NCI-H748 (cell line): ENCODE data around the gene SPACDR.
"Not testable (repeated sequence)": the region's sequence is repeated elsewhere in the genome, so short reads cannot be mapped to it uniquely, and the experiment has no call there.

Source experiments
- DNase-seq: peaks from one replicate; lab custom pipeline; 2025; ENCODE audit not compliant: unreplicated experiment; lab: John Stamatoyannopoulos, UW

Gene SPACDR, protein sequence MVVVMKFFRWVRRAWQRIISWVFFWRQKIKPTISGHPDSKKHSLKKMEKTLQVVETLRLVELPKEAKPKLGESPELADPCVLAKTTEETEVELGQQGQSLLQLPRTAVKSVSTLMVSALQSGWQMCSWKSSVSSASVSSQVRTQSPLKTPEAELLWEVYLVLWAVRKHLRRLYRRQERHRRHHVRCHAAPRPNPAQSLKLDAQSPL

DNA sequence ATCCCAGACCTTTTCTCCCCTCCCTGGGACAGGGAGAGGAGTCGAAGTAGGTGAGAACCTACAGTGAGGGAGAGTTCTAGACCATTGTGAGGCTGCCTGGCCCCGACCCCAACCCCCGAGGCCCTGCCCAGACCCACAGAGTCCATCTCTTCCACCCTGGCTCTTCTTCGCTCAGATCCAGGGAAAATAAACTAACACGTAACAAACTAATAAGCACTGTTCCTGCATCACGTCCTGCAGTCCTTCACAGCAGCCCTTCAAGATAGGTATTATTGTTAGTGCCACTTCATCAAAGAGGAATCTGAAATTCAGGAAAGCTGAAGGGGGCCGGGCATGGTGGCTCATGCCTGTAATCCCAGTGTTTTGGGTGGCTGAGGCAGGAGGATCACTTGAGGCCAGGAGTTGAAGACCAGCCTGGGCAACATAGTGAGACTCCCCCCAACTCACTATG lies at the start of gene SPACDR:
Gene SPACDR (minus strand): TSS at position 51 of the 451 bp plus-strand sequence. CDS start 235 bp downstream, outside the sequence.
- no peak for DNase-seq

DNA sequence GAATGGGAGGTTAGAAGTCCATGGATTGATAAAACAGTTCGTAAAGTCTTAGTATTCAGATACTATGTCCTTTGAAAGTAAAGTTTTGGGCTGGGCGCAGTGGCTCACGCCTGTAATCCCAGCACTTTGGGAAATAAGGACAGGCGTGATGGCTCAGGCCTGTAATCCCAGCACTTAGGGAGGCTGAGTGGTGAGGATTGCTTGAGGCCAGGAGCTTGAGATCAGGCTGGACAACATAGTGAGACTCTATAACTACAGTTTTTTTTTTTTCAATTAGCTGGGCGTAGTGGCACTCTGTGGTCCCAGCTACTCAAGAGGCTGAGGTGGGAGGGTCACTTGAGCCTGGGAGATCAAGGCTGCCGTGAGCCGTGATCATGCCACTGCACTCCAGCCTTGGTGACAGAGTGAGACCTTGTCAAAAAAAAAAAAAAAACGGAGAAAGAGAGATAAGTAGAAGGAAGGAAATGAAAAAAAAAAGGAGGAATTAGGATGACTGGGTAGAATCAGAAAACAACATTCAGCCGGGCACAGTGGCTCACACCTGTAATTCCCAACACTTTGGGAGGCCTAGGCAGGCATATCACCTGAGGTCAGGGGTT lies 49.3 kb upstream of the SPACDR start:
- DNase-seq = no peak

DNA sequence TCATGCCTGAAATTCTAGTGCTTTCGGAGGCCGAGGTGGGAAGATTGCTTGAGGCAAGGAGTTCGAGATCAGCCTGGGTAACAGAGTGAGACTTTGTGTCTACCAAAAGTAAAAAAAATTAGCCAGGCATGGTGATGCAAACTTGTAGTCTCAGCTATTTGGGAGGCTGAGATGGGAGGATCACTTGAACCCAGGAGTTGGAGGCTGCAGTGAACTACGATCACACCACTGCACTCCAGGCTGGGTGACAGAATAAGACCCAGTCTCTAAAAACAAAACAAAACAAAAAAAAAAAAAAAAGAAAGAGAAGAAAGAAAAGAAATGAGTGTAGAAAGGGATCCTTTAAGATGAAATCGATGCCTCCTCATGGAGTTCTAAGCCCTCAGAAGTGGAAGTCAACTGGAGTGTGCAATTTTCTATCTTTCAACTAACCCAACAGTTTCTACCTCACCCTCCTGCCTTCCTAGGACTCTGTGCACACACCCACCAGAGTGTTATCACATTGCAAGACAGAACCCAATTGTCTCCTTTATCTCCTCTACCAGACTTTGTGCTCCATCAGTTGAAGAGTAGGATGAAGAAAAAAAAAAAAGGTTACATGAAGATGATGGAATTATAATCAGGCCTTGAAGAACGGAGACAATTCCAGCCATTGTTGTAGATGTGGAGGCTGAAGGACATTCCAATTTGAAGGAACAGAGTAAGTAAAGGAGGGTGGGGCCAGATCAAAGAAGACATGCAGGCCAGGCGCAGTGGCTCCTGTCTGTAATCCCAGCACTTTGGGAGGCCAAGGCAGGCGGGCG lies 46.6 kb upstream of the SPACDR start:
- DNase-seq = no peak

DNA sequence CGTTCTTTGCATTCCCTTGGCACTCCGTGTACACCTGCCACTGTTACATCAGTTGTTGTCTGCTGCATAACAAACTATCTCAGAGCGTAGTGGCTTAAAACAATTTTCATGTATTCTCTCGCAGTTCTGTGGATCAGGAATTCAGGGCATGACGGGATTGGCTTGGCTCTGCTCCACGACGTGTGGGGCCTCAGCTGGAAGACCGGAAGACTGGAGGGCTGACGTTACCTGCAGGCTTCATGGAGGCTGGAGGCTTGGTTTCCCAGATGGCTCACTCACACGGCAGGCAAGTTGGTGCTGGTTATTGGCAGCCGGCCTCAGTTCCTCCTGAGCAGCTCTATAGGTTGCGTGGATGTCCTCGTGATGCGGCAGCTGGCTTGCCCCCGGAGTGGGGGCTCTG lies 45.2 kb upstream of the SPACDR start:
- DNase-seq = no peak

DNA sequence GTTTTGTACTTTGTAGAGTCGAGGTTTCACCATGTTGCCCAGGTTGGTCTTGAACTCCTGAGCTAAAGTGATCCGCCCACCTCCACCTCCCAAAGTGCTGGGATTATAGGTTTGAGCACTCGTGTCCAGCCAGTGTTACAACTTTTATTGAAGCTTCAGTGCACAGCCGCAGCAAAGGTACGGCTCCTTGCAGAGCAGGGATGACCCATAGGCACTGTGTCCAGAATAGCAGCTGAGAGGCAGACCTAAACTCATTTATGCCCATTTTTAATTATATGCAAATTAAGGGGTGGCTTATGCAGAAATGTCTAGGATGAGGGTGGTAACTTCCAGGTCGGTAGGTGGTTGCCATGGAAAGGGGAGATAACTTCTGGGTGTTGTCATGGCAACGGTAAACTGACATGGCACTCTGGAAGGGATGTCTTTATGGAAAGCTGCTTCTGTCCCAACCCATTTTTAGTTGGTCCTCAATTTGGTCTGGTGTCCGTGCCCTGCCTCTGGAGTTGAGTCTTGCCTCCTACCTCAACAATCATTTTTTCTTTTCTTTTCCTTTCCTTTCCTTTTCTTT lies 42.4 kb upstream of the SPACDR start:
- peak; percentile 28 for DNase-seq

DNA sequence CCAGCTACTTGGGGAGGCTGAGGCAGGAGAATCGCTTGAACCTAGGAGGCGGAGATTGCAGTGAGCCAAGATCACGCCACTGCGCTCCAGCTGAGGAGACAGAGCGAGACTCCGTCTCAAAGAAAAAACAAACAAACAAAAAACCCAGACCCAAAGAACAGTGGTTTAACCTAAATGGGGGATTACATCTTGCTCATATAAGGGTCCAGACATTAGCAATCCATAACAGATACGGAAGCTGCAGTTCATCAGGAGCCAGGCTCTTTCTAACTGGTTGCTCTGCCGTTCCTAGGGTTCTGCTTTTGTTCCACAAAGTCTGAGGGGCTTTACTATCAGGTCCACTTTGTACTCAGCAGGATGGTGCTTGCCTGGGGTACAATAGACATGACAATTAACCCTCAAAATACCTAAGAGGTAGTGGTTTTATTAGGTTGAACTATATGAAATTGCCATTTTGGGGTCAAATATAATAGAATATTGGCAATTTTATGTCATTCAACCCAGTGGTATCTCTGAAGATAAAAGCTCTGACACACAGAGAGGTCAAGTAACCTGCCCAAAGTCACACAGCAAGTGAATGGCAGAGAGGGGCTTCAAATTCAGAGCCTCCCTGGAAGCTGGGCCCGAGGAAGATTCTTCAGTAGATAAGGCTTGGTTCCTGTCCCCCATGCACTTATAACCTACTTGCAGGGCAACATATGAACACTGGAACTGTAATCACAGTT lies 41.0 kb upstream of the SPACDR start:
- DNase-seq = no peak

DNA sequence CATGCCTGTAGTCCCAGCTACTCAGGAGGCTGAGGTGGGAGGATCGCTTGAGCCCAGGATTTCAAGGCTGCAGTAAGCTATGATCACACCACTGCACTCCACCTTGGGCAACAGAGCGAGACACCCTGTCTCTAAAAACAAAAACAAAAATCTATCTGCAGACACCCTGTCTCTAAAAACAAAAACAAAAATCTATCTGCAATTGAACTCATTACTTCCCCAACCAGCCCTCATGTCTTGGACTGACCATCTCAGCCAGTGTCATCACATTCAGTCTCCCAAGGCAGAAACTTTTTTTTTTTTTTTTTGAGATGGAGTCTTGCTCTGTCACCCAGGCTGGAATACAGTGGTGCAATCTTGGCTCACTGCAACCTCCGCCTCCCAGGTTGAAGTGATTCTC lies 40.0 kb upstream of the SPACDR start:
- DNase-seq = not testable (repeated sequence)

DNA sequence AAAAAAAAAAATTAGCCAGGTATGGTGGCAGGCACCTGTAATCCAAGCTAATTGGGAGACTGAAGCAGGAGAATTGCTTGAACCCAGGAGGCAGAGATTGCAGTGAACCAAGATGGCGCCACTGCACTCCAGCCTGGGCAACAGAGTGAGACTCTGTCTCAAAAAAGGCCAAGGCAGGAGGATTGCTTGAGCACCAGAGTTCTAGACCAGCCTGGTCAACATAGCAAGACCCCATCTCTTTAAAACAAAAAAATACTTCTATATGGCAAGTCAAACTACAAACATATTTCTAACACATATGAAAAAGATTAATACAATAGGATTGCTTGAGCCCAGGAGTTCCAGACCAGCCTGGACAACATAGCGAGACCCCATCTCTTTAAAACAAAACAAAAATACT lies 36.7 kb upstream of the SPACDR start:
- DNase-seq = not testable (repeated sequence)

DNA sequence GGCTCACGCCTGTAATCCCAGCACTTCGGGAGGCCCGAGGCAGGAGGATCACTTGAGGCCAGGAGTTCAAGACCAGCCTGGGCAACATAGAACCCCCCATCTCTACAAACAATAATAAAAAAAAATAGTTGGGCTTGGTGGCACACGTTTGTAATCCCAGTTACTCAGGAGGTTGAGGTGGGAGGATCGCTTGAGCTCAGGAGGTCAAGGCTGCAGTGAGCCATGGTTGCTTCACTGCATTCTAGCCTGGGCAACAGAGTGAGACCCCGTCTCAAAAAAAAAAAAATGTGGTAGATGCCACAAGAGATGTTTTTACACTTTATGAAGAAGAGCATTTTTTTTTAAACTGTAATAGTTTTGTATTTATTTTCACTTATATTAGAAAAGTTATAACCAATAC lies 32.4 kb upstream of the SPACDR start:
- DNase-seq = no peak

DNA sequence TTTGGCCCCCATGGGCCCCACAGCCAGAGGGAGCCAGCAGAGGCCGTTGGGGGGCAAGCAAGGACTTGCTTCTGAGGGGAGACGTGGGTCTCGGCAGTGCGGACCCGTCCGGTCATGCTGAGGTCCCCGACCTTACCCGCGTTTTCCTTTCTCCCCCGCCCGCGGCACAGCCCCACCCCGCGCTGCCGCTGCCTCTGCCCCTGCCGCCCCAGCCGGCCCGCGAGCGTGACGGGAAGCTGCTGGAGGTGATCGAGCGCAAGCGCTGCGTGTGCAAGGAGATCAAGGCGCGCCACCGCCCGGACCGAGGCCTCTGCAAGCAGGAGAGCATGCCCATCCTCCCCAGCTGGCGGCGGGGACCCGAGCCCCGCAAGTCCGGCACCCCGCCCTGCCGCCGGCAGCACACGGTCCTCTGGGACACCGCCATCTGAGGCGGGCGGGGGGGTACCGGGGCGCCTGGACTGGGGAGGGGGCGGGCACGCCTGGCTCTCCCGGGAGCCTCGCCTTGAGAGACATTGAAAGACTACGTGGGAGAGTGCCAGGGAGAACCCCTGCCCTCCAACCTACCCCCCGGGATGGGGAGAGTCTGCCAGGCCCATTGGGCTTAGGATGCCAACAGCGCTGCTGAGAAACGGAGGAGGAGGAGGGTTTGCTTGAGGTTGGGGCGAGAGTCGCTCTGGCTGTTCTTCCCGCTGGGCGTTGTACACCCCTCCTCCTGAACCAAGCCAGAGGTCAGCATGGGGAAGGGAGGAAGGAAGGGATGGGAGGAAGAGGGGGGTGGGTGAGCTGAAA lies 29.6 kb upstream of the SPACDR start:
- DNase-seq = no peak

DNA sequence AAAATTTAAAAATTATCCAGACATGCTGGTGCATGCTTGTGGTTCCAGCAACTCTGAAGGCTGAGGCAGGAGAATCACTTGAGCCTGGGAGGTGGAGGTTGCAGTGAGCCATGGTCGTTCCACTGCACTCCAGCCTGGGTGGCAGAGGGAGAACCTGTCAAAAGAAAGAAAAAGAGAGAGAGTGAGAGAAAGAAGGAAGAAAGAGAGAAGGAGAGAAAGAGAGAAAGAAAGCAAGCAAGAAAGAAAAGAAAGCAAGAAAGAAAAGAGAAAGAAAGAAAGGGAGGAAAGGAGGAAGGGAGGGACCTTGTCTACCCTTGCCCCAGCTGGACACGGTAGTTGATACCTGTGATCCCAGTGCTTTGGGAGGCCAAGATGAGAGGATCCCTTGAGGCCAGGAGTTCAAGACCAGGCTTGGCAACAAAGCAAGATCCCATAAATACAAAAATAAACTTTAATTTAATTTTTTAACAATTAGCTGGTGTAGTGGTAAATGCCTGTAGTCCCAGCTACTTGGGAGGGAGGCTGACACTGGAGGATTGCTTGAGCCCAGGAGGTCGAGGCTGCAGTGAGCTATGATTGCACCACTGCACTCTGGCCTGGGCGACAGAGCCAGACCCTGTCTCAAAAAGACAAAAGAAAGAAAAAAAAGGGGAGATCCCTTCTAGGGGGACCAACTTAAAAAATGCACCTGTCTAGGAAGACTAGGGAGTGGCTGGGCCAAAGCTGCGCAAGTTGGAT lies 28.8 kb upstream of the SPACDR start:
- DNase-seq = no peak

DNA sequence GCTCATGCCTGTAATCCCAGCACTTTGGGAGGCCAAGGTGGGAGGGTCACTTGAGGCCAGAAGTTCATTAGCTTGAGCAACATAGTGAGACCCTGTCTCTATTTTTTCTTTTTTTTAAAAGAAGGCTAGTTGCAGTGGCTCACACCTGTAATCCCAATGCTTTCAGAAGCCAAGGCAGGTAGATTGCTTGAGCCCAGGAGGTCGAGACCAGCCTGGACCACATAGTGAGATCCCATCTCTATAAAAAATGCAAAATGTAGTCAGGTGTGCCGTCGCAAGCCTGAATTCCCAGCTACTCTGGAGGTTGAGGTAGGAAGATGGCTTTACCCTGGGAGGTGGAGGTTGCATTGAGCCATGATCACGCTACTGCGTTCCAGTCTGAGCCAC lies 27.1 kb upstream of the SPACDR start:
- no peak for DNase-seq

DNA sequence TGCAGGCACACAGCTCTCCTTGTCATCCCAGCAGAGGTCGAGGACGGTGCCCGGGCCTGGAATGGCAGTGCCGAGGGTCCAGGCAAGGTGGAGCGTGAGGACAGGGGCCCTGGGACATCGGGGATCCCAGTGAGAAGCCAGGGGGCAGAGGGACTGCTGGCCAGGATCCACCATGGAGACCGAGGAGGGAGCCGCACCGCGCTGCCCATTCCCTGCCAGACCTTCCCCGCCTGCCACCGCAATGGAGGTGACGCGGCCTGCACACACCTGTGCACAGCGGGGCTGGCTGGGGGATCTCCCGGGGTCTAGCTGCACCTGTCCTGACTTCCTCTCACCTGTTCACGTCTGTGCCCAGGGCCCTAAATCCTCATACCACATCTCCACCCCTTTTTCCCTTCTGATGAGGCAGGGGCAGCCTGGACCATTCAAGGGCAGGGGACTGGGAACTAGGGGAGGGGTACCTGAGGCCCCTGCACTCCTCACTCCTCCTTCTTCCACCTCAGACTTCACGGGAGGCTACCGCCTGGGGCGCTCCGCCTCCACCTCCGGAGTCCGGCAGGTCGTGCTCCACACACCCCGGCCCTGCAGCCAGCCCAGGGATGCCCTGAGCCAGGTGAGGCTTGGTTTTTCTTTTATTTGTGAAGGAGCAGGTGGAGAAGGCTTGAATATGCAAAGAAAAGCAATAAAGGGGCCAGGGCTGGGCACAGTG lies 26.6 kb upstream of the SPACDR start:
- peak; percentile 46 for DNase-seq

DNA sequence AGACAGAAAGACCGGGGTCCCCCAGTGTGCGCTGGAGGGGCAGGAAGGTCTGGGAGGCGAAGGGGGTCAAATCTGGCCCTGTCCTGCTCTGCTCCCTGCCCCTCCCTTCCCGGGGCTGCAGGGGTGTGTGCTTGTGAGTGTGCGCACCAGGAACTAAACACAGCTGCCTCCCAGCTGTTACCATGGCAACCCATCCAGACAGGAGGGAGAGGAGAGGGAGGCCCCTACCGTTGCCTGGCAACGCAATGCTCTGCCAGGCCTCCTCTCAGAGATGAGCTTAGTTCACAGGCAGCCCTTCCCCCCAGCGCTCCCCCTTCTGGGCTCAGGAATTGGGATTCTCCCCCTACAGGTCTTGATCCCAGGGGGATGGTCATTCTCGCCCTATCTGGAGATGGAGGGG lies 25.8 kb upstream of the SPACDR start:
- peak; percentile 100 for DNase-seq

DNA sequence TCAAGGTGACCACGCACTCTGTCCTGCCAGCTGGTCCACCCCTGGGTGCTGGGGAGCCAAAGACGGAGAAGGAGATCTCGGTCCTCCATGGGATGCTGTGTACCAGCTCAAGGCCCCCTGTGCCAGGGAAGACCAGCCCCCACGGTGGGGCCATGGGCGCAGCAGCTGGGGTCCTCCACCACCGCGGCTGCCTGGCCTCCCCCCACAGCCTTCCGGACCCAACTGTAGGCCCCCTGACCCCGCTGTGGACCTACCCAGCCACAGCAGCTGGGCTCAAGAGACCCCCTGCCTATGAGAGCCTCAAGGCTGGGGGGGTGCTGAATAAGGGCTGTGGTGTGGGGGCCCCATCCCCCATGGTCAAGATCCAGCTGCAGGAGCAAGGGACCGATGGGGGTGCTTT lies 25.1 kb upstream of the SPACDR start:
- DNase-seq = no peak

DNA sequence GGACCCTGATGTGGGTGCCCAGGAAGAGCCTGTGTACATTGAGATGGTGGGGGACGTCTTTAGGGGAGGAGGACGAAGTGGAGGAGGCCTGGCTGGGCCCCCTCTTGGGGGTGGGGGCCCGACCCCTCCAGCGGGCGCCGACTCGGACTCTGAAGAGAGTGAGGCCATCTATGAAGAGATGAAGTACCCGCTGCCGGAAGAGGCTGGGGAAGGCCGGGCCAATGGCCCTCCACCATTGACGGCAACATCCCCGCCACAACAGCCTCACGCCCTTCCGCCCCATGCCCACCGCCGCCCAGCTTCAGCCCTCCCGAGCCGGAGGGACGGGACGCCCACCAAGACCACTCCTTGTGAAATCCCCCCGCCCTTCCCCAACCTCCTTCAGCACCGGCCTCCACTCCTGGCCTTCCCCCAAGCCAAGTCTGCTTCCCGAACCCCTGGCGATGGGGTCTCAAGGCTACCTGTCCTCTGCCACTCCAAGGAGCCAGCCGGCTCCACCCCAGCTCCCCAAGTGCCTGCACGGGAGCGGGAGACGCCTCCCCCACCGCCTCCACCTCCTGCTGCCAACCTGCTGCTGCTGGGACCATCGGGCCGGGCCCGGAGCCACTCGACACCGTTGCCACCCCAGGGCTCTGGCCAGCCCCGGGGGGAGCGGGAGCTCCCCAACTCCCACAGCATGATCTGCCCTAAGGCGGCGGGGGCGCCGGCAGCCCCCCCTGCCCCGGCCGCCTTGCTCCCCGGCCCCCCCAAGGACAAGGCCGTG lies 24.5 kb upstream of the SPACDR start:
- DNase-seq = no peak

DNA sequence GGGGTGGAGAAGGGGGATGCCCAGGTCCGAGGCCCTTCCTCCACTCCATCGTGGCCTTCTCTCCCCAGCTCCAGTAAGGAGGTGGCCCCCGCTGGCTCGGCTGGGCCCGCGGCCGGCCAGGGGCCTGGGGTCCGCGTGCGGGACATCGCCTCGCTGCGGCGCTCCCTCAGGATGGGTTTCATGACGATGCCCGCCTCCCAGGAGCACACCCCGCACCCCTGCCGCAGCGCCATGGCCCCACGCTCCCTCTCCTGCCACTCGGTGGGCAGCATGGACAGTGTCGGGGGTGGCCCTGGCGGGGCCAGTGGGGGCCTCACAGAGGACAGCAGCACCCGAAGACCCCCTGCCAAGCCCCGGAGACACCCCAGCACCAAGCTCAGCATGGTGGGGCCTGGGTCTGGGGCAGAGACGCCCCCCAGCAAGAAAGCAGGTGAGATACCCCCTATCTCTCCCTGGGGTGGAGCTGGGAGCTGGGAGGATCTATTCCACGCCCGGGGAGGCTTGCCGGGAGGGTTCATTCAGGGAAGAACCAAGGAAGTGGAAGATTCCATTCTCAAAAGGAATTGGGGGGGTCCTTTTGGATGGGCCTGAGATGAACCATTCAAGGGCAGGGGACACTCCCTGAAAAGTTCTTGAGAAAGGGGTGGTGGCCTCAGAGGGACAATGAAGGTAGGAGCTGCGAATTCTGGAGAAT lies 22.8 kb upstream of the SPACDR start:
- peak; percentile 18 for DNase-seq

DNA sequence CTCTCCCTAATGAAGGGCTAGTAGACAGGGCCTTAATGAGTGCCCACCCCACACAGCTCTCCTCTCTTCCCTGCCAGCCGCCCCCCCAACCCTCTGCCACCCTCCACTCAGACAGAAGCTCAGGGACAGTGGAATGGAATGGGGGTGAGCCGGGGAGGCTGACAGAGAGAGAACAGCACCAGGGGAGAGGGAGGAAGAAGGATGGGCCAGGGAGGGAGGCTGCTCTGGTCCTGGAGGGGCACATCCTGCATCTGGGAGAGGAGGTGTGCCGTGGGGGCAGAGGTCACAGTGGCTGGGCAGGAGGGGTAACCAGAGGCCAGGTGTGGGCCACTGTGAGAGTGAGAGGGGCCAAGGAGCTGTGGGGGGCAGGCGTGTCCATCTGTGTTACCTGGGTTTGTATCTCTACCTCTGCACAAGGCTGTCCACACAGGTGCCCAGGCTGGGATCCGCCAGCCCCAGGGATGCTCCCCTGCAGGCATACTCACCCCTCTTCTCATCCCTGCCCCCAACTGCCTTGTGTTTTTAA lies 22.1 kb upstream of the SPACDR start:
- DNase-seq = no peak
